SK-N-SH (cell line): ENCODE data around the gene PPP1R15B. TPM values are rescaled to one million over a fixed set of nuclear protein-coding genes. Genes with fewer than 3 reads are reported as not detected.

Experiments
- CTCF ChIA-PET: fragments of 300-600, 350-600 bp; formaldehyde crosslinking; extraction: SDS; loops from one replicate; lab custom pipeline; 2021; lab: Yijun Ruan, JAX
- POLR2A ChIA-PET: fragments of 350-600 bp; sonication (Branson Sonifier 250); formaldehyde crosslinking; extraction: SDS; loops from one replicate; lab custom pipeline; 2020; ENCODE audit warnings: antibody characterized with exemption, inconsistent platforms; lab: Yijun Ruan, JAX
- DNase-seq: peaks from one replicate; pipeline ENCODE4 v3.0.0; 2012
- H2AFZ ChIP-seq: fragments of 200-600 bp; sonication (generic); 2 replicates; pipeline ENCODE4 v1.8.1; 2016; ENCODE audit warnings: antibody characterized with exemption, mild to moderate bottlenecking, low read depth
- H3F3A ChIP-seq: fragments of 200-600 bp; sonication (generic); replicated peaks from 2 replicates; pipeline ENCODE3; 2016; ENCODE audit warnings: antibody characterized with exemption, mild to moderate bottlenecking; ENCODE audit not compliant: insufficient read depth
- H3K27ac ChIP-seq, 2 experiments: fragments of 200-500 bp in 1 of 2; fragments of 200-600 bp in 1 of 2; sonication (Bioruptor generic) in 1 of 2; sonication (generic), shearing (Covaris generic) in 1 of 2; 2 replicates each; pipeline versions ENCODE4 v1.5.1 to v1.6.1; 2014 to 2016; ENCODE audit warnings: low read depth in 2 of 2, inconsistent platforms in 1 of 2, low read length in 1 of 2, mild to moderate bottlenecking in 1 of 2, mixed read lengths in 1 of 2
- H3K27me3 ChIP-seq: fragments of 200-600 bp; sonication (generic), shearing (Covaris generic); 2 replicates; pipeline ENCODE4 v1.6.1; 2016; ENCODE audit warnings: mixed run types; ENCODE audit not compliant: insufficient read depth
- H3K36me3 ChIP-seq, 2 experiments: fragments of 200-500 bp in 1 of 2; fragments of 200-600 bp in 1 of 2; sonication (Bioruptor generic) in 1 of 2; sonication (generic) in 1 of 2; replicated peaks in 1 of 2; 2 replicates each; pipeline versions ENCODE3 to v1.5.1; 2014 to 2016; ENCODE audit warnings: low read length in 1 of 2, mild to moderate bottlenecking in 1 of 2; ENCODE audit not compliant: insufficient read depth in 2 of 2, control insufficient read depth in 1 of 2
- H3K4me1 ChIP-seq, 2 experiments: fragments of 200-500 bp in 1 of 2; fragments of 200-600 bp in 1 of 2; sonication (Bioruptor generic) in 1 of 2; sonication (generic), shearing (Covaris generic) in 1 of 2; 2 replicates each; pipeline versions ENCODE4 v1.5.1 to v1.6.1; 2014 to 2016; ENCODE audit warnings: low read depth in 1 of 2, low read length in 1 of 2, mixed run types in 1 of 2; ENCODE audit not compliant: insufficient read depth in 2 of 2, control insufficient read depth in 1 of 2
- H3K4me2 ChIP-seq: fragments of 200-600 bp; sonication (generic), shearing (Covaris generic); 2 replicates; pipeline ENCODE4 v1.6.1; 2017; ENCODE audit warnings: mixed run types
- H3K4me3 ChIP-seq, 2 experiments: fragments of 200-500 bp in 1 of 2; fragments of 200-600 bp in 1 of 2; sonication (Bioruptor generic) in 1 of 2; sonication (generic), shearing (Covaris generic) in 1 of 2; 2 replicates each; pipeline versions ENCODE4 v1.5.1 to v1.8.1; 2014 to 2016; ENCODE audit warnings: low read depth in 2 of 2, inconsistent platforms in 1 of 2, low read length in 1 of 2, mild to moderate bottlenecking in 1 of 2, mixed read lengths in 1 of 2, moderate library complexity in 1 of 2
- H3K79me2 ChIP-seq: fragments of 200-600 bp; sonication (generic); 2 replicates; pipeline ENCODE4 v1.8.1; 2017; ENCODE audit warnings: mild to moderate bottlenecking; ENCODE audit not compliant: insufficient read depth
- H3K9ac ChIP-seq: fragments of 200-600 bp; sonication (generic); 2 replicates; pipeline ENCODE4 v1.6.1; 2017; ENCODE audit warnings: mixed run types
- H3K9me2 ChIP-seq: fragments of 200-600 bp; sonication (generic); 2 replicates; pipeline ENCODE4 v1.6.1; 2017; ENCODE audit warnings: mixed run types
- H3K9me3 ChIP-seq: fragments of 200-600 bp; sonication (generic); 2 replicates; pipeline ENCODE4 v1.6.1; 2017; ENCODE audit warnings: mixed run types, mild to moderate bottlenecking, moderate library complexity
- H4K20me1 ChIP-seq: fragments of 200-600 bp; sonication (generic); 2 replicates; pipeline ENCODE4 v1.6.1; 2017; ENCODE audit warnings: mild to moderate bottlenecking, mixed run types; ENCODE audit not compliant: insufficient read depth
- ELF1 ChIP-seq: IDR thresholded peaks from 2 replicates; pipeline ENCODE4 v1.4.0; 2012
- FOXJ3 ChIP-seq: sonication (generic); formaldehyde crosslinking; IDR thresholded peaks from 2 replicates; pipeline ENCODE4 v1.5.1; 2020; ENCODE audit warnings: mild to moderate bottlenecking, missing genetic modification reagents
- GABPA ChIP-seq: IDR thresholded peaks from 2 replicates; pipeline ENCODE4 v1.4.0; 2012; ENCODE audit warnings: low read depth, mild to moderate bottlenecking
- GATA2 ChIP-seq: sonication (generic); formaldehyde crosslinking; IDR thresholded peaks from 2 replicates; pipeline ENCODE4 v1.5.0; 2020; ENCODE audit warnings: mild to moderate bottlenecking, missing genetic modification reagents
- IRF3 ChIP-seq: fragments of 150-350 bp; IDR thresholded peaks from 2 replicates; pipeline ENCODE4 v1.6.1; 2016; ENCODE audit warnings: mild to moderate bottlenecking, low read depth, low read length
- JUND ChIP-seq: IDR thresholded peaks from 2 replicates; pipeline ENCODE4 v1.4.0; 2012
- MXI1 ChIP-seq: IDR thresholded peaks from 2 replicates; pipeline ENCODE4 v1.6.1; 2012; ENCODE audit warnings: mild to moderate bottlenecking, low read depth, low read length, improper control_type of control experiment
- PBX3 ChIP-seq: IDR thresholded peaks from 2 replicates; pipeline ENCODE4; 2012
- RAD21 ChIP-seq: IDR thresholded peaks from 2 replicates; pipeline ENCODE4 v1.6.1; 2012; ENCODE audit warnings: mild to moderate bottlenecking, low read length
- RFX5 ChIP-seq: IDR thresholded peaks from 2 replicates; pipeline ENCODE4 v1.6.1; 2012; ENCODE audit warnings: mild to moderate bottlenecking, improper control_type of control experiment, low read length
- RXRA ChIP-seq: IDR thresholded peaks from 2 replicates; pipeline ENCODE4 v1.4.0; 2012; ENCODE audit warnings: low read depth, mild to moderate bottlenecking, borderline replicate concordance
- SIN3A ChIP-seq: IDR thresholded peaks from 2 replicates; pipeline ENCODE4 v1.6.1; 2012; ENCODE audit warnings: low read depth, mild to moderate bottlenecking, low read length, moderate library complexity, borderline replicate concordance
- TAF1 ChIP-seq: IDR thresholded peaks from 2 replicates; pipeline ENCODE4 v1.6.1; 2012; ENCODE audit warnings: low read depth, mild to moderate bottlenecking, low read length, moderate library complexity, borderline replicate concordance
- TCF12 ChIP-seq: IDR thresholded peaks from 2 replicates; pipeline ENCODE4 v1.4.0; 2012
- USF2 ChIP-seq: fragments of 150-350 bp; IDR thresholded peaks from 2 replicates; pipeline ENCODE4 v1.6.1; 2017; ENCODE audit warnings: antibody characterized with exemption, low read length, low read depth, borderline replicate concordance
- ZBTB33 ChIP-seq: IDR thresholded peaks from 2 replicates; pipeline ENCODE4 v1.4.0; 2012; ENCODE audit warnings: low read depth, borderline replicate concordance
- WGBS: methylation state at CpG from one replicate; pipeline ENCODE4 v1.1.6; 2017; ENCODE audit warnings: low lambda C conversion rate; 5-methylcytosine and 5-hydroxymethylcytosine counted together
- polyA plus RNA-seq, 3 experiments: library from polyadenylated mRNA; depleted of rRNA; stranded (reverse); fragments of >200 nt; gene quantifications; 2 replicates each; pipeline ENCODE4 v1.2.3, GENCODE V29; 2012

The PPP1R15B gene
- polyA plus RNA-seq, 1 of the 3 experiments (the other 2 are of a cell fraction) = 12.1 TPM

GRCh38 chr1:204441558-204441957 lies 29.9 kb upstream of the PPP1R15B start:
- Histone ChIP-seq H3K27me3 (no peaks in the 10 kb centered on the region), H3K4me3 (no peak overlapping the region), H2AFZ (no peak overlapping the region), H3K79me2 (no peaks in the 10 kb centered on the region), H3K9me3 (no peaks in the 10 kb centered on the region), H3K27ac (no peak overlapping the region), H3K4me2 (no peak overlapping the region), H3K4me1 (peaks cover 15% of the 10 kb centered on the region in 2 experiments), H3K9ac (no peak overlapping the region), H4K20me1 (no peaks in the 10 kb centered on the region), H3K36me3 (peaks cover 0 to 24% of the 10 kb centered on the region in 2 experiments), H3K9me2 (no peaks in the 10 kb centered on the region), H3F3A (peaks cover 17% of the 10 kb centered on the region)
- TF ChIP-seq JUND (no peak), TCF12 (no peak), PBX3 (no peak), USF2 (no peak), GATA2 (no peak), SIN3A (no peak), RAD21 (no peak), MXI1 (no peak), RXRA (no peak), TAF1 (no peak), FOXJ3 (CRISPR knock-in tag) (no peak), IRF3 (no peak)
- ChIA-PET POLR2A (no interaction called here), CTCF (interaction anchor here (0.6 to 35.1 kb wide), 3 partner anchors 7 to 55 kb away, joined by 3 to 1005 read pairs (median 132); partner anchors contain the start of gene PIK3C2B)
- WGBS = 98% methylated on average over 6 of the region's 6 CpGs
- no peak for DNase-seq

- Histone ChIP-seq H2AFZ (no peak overlapping the region), H3F3A (peaks cover 17% of the 10 kb centered on the region), H3K27ac (peak overlapping the region in 1 of 2 experiments; percentile 96; a peak in 1 of 4 replicates), H3K79me2 (no peaks in the 10 kb centered on the region), H3K4me1 (peaks cover 15 to 22% of the 10 kb centered on the region in 2 experiments), H4K20me1 (no peaks in the 10 kb centered on the region), H3K4me3 (no peak overlapping the region), H3K9ac (no peak overlapping the region), H3K27me3 (no peaks in the 10 kb centered on the region), H3K9me3 (no peaks in the 10 kb centered on the region), H3K9me2 (no peaks in the 10 kb centered on the region), H3K4me2 (0 out of 2 replicates have a peak overlapping the region, but pooled peaks have one; percentile 56), H3K36me3 (peaks cover 0 to 24% of the 10 kb centered on the region in 2 experiments)
- 84% methylated on average over 9 of the region's 13 CpGs for WGBS
- no peak for DNase-seq
- ChIA-PET POLR2A (interaction anchor here (0.6 kb wide), 1 partner anchor 492 kb away, joined by 3 read pairs; no protein-coding TSS in a partner anchor), CTCF (interaction anchor here (0.6 to 35.1 kb wide), 3 partner anchors 9 to 92 kb away, joined by 3 to 1005 read pairs (median 11); partner anchors contain the start of gene PIK3C2B)
- TF ChIP-seq TCF12 (no peak), USF2 (no peak), RFX5 (no peak), GABPA (no peak), ELF1 (no peak), IRF3 (no peak), FOXJ3 (CRISPR knock-in tag) (no peak), ZBTB33 (no peak), SIN3A (no peak)
Measured at GRCh38 chr1:204439621-204440375, 28.2 kb upstream of the PPP1R15B start.
